Middle frontal gyrus (tissue), 1 donor: Measurements from ENCODE around the gene IGF1R.
"Not testable (repeated sequence)": the region's sequence is repeated elsewhere in the genome, so short reads cannot be mapped to it uniquely, and the experiment has no call there.

Experiments
- DNase-seq: peaks from one replicate; pipeline ENCODE4 v3.0.0-alpha.2; 2015; ENCODE audit warnings: low spot score; ENCODE audit errors: extremely low spot score

Gene IGF1R

DNA sequence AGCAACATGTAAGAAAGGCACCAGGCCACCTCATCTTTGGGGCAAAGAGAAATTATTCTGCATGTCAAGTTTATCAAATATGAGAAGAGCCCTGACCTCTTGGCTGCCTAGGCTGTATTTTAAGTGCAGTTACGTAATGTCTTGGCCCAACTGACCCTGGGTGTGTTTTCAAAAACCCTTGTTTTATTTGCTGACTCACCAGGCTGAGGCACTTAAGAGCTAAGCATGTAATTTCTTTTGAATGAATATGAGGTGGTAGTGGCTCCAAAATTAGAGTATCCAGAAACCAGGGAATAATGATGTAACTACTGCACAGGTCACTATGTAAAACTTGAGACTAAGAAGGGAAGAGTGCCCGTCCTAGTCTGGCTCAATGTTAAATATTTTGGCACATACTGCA, 335.0 kb downstream of the IGF1R start:
- DNase-seq = no peak

- DNase-seq = no peak
These were observed 337.9 kb downstream of the IGF1R start for GRCh38 chr15:98986281-98986680.

DNA sequence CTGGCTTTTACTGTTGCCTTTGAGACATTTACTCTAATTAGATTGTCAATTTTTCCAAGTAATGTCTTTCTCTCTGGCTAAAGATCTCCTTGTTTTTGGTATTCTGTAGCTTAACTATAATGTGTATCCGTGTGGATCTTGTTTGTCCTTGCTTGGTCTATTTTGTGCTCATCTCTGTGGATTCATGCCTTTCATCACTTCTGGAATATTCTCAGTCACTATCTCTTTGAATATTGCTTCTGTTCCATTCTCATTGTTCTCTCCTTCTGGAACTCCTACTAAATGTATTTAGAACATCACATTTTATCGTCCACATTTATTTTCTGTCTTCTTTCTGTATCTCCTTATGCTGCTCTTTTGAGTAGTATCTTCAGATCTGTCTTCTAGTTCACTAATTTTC, 346.6 kb downstream of the IGF1R start:
- no peak for DNase-seq

DNA sequence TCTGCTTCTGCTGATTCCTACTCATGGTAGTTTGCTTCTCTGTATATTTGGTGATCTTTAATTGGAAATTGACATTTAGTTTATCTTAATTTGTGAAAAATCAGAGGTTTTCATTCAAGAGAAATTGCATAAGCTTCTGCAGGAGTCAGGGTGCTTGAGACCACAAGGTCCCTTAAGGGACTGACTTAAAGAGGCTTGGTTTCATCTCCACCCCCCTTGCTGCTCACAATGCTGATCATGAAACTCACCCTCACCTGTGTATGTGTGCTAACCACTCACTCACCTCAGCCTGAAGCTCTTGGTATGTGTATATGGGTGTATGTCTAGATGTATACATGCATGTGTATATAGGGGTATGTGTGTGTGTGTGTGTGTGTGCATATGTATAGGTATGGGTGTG, 347.8 kb downstream of the IGF1R start:
- DNase-seq = no peak

GRCh38 chr15:98996624-98997023, 348.3 kb downstream of the IGF1R start:
- DNase-seq = no peak

- no peak for DNase-seq
These were observed 349.0 kb downstream of the IGF1R start for GRCh38 chr15:98997312-98997711.

GRCh38 chr15:98997755-98998154, 349.4 kb downstream of the IGF1R start:
- DNase-seq = no peak

GRCh38 chr15:98998279-98998678, 349.9 kb downstream of the IGF1R start:
- no peak for DNase-seq

GRCh38 chr15:98999233-98999632, 350.9 kb downstream of the IGF1R start:
- no peak for DNase-seq

DNA sequence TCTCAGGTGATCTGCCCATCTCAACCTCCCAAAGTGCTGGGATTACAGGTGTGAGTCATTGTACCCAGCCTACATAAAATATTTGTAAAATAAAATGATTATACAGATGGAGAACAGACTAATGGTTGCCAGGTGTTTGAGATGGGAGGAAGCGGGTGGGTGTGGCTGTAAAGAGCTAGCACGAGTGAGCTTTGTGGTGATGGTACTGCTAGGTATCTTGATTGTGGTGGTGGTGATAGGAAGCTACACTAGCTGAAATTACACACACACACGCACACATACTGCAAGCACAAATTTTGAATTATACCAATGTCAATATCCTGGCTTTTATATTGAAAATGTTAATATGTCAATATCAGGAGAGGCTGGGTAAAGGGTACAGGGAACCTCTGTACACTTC, 353.9 kb downstream of the IGF1R start:
- no peak for DNase-seq

DNA sequence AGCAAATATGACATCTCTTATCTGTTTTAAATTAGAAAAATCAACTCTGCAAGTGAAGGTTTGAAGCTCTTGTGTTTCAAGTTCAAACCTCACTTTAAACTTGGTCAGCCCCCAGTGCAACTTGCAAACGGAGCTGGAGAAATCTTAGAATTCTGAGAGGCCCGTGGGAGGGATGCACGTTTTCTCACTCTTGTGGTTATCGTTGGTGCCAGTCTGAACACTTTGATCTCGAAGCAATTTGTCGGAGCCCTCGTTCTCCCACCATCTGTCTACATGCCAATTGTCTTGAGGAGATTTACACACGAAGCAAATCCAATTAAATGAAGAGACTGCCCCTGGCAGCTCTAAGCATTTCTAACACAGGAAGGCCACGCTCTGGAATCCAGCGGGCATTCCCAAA, 355.0 kb downstream of the IGF1R start:
- not testable (repeated sequence) for DNase-seq

GRCh38 chr15:99004998-99005974, 356.9 kb downstream of the IGF1R start:
- not testable (repeated sequence) for DNase-seq

- no peak for DNase-seq
These were observed 357.8 kb downstream of the IGF1R start for GRCh38 chr15:99006146-99006545.

DNA sequence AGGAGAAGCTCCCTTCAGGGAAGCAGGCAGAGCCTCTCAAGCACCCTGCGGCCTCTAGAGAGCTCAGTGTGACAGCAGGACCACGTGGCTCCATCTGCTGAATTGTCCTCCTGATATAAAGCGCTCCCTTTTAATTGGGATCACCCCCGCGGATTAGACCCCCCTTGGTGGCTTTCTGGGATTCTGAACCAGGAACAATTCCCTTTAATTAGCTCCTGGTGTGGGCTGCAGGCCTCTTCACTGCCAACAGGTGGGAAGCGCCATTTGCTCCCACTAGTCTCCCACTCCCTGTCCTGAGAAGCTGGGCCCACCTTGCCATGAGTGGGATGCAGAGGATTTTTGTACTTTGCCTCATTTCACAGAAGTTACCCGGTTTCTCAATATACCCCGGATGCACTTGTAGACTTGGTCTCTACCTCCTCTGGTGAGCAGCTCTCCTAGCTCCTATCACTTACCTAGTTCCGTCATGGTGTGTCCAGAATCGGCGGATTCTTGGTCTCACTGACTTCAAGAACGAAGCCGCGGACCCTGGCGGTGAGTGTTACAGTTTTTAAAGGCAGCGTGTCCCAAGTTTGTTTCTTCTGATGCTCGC, 358.7 kb downstream of the IGF1R start:
- DNase-seq = no peak

- DNase-seq = no peak
These were observed 361.5 kb downstream of the IGF1R start for GRCh38 chr15:99009741-99010330.

GRCh38 chr15:99010768-99011167, 362.4 kb downstream of the IGF1R start:
- no peak for DNase-seq
